H1 (cell line): ENCODE results near the gene FAM8A1. TPM values are rescaled to one million over a fixed set of nuclear protein-coding genes. Genes with fewer than 3 reads are reported as not detected.

Experiments
- MAX ChIP-seq: IDR thresholded peaks from 2 replicates; pipeline ENCODE4 v1.6.1; 2012; ENCODE audit warnings: inconsistent platforms
- TAF1 ChIP-seq: IDR thresholded peaks from 2 replicates; pipeline ENCODE4 v1.6.1; 2011; ENCODE audit warnings: mild to moderate bottlenecking, low read depth, low read length
- polyA plus RNA-seq, 7 experiments: library from polyadenylated mRNA; depleted of rRNA in 3 of 7; stranded (reverse) in 5 of 7; unstranded in 2 of 7; fragments of >200 nt in 5 of 7; fragments of 200-250 nt in 2 of 7; gene quantifications; 1 replicate in 5 of 7; 2 replicates in 1 of 7; 4 replicates in 1 of 7; pipeline versions ENCODE4 v1.2.1 to v1.2.3, GENCODE V29; 2011 to 2013; ENCODE audit warnings: missing spikeins in 2 of 7, mixed read lengths in 2 of 7
- total RNA-seq: library from RNA; stranded (reverse); fragmentation: NEBNext Ultra II Directional; extraction: Animal tissue kit (Norgen Biotek cat#: 25700); gene quantifications from 2 replicates; pipeline ENCODE4 v1.2.1, GENCODE V29; 2021
- TF ChIP-seq, protein P1 (sequence below): fragments of 300-600 bp; sonication (generic); IDR thresholded peaks from 2 replicates; pipeline ENCODE4 v1.7.1; 2012; ENCODE audit warnings: low read length, moderate library complexity, mild to moderate bottlenecking, inconsistent platforms; ENCODE audit not compliant: insufficient replicate concordance

Gene FAM8A1
- total and polyA plus RNA-seq, 2 of the 8 experiments (the other 6 are each of a cell fraction or from before 2014, with no cell fraction given): 3.4 to 9.2 TPM

- TF ChIP-seq TAF1: no peak
- TF ChIP-seq MAX: no peak
- TF ChIP-seq, protein P1, sequence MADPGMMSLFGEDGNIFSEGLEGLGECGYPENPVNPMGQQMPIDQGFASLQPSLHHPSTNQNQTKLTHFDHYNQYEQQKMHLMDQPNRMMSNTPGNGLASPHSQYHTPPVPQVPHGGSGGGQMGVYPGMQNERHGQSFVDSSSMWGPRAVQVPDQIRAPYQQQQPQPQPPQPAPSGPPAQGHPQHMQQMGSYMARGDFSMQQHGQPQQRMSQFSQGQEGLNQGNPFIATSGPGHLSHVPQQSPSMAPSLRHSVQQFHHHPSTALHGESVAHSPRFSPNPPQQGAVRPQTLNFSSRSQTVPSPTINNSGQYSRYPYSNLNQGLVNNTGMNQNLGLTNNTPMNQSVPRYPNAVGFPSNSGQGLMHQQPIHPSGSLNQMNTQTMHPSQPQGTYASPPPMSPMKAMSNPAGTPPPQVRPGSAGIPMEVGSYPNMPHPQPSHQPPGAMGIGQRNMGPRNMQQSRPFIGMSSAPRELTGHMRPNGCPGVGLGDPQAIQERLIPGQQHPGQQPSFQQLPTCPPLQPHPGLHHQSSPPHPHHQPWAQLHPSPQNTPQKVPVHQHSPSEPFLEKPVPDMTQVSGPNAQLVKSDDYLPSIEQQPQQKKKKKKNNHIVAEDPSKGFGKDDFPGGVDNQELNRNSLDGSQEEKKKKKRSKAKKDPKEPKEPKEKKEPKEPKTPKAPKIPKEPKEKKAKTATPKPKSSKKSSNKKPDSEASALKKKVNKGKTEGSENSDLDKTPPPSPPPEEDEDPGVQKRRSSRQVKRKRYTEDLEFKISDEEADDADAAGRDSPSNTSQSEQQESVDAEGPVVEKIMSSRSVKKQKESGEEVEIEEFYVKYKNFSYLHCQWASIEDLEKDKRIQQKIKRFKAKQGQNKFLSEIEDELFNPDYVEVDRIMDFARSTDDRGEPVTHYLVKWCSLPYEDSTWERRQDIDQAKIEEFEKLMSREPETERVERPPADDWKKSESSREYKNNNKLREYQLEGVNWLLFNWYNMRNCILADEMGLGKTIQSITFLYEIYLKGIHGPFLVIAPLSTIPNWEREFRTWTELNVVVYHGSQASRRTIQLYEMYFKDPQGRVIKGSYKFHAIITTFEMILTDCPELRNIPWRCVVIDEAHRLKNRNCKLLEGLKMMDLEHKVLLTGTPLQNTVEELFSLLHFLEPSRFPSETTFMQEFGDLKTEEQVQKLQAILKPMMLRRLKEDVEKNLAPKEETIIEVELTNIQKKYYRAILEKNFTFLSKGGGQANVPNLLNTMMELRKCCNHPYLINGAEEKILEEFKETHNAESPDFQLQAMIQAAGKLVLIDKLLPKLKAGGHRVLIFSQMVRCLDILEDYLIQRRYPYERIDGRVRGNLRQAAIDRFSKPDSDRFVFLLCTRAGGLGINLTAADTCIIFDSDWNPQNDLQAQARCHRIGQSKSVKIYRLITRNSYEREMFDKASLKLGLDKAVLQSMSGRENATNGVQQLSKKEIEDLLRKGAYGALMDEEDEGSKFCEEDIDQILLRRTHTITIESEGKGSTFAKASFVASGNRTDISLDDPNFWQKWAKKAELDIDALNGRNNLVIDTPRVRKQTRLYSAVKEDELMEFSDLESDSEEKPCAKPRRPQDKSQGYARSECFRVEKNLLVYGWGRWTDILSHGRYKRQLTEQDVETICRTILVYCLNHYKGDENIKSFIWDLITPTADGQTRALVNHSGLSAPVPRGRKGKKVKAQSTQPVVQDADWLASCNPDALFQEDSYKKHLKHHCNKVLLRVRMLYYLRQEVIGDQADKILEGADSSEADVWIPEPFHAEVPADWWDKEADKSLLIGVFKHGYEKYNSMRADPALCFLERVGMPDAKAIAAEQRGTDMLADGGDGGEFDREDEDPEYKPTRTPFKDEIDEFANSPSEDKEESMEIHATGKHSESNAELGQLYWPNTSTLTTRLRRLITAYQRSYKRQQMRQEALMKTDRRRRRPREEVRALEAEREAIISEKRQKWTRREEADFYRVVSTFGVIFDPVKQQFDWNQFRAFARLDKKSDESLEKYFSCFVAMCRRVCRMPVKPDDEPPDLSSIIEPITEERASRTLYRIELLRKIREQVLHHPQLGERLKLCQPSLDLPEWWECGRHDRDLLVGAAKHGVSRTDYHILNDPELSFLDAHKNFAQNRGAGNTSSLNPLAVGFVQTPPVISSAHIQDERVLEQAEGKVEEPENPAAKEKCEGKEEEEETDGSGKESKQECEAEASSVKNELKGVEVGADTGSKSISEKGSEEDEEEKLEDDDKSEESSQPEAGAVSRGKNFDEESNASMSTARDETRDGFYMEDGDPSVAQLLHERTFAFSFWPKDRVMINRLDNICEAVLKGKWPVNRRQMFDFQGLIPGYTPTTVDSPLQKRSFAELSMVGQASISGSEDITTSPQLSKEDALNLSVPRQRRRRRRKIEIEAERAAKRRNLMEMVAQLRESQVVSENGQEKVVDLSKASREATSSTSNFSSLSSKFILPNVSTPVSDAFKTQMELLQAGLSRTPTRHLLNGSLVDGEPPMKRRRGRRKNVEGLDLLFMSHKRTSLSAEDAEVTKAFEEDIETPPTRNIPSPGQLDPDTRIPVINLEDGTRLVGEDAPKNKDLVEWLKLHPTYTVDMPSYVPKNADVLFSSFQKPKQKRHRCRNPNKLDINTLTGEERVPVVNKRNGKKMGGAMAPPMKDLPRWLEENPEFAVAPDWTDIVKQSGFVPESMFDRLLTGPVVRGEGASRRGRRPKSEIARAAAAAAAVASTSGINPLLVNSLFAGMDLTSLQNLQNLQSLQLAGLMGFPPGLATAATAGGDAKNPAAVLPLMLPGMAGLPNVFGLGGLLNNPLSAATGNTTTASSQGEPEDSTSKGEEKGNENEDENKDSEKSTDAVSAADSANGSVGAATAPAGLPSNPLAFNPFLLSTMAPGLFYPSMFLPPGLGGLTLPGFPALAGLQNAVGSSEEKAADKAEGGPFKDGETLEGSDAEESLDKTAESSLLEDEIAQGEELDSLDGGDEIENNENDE: no peak
Measured at GRCh38 chr6:17622144-17622543, 22.0 kb downstream of the FAM8A1 start (continued).
